IMR-90 (cell line): Measurements from ENCODE around the gene PCED1B. TPM values are rescaled to one million over a fixed set of nuclear protein-coding genes. Genes with fewer than 3 reads are reported as not detected.

ENCODE experiments used
- ATAC-seq: fragments of 200-7000 bp; cut with Tn5 transposase; 2 replicates; pipeline ENCODE4 v1.9.1; 2020; ENCODE audit warnings: low read depth, mild to moderate bottlenecking, moderate library complexity
- BruUV-seq: library from RNA; stranded (reverse); fragments of 400-500 nt; replicated peaks from 2 replicates; lab custom pipeline; 2021; lab: Mats Ljungman, UMichigan
- CTCF ChIA-PET: fragments of 300-600 bp; formaldehyde crosslinking; extraction: SDS; loops from one replicate; lab custom pipeline; 2021; ENCODE audit warnings: antibody characterized with exemption; lab: Yijun Ruan, JAX
- POLR2A ChIA-PET: fragments of 300-600 bp; sonication (Branson Sonifier 250); formaldehyde crosslinking; loops from one replicate; lab custom pipeline; 2022; ENCODE audit warnings: antibody characterized with exemption; ENCODE audit not compliant: unreplicated experiment; lab: Charles Lee
- DNase-seq: peaks from one replicate; pipeline ENCODE4 v3.0.0; 2013
- H2AFZ ChIP-seq: replicated peaks from 2 replicates; pipeline ENCODE3; 2013; ENCODE audit warnings: low read length, mild to moderate bottlenecking; ENCODE audit not compliant: poor library complexity
- H2AK5ac ChIP-seq: 2 replicates; pipeline ENCODE4 v1.6.1; 2013; ENCODE audit warnings: low read depth, low read length, inconsistent platforms
- H2AK9ac ChIP-seq: replicated peaks from 2 replicates; pipeline ENCODE3; 2013; ENCODE audit warnings: mild to moderate bottlenecking, low read depth, low read length, moderate library complexity; ENCODE audit not compliant: poor library complexity
- H2BK120ac ChIP-seq: 2 replicates; pipeline ENCODE4 v1.6.1; 2013; ENCODE audit warnings: low read depth, low read length, inconsistent platforms
- H2BK15ac ChIP-seq: 3 replicates; pipeline ENCODE4 v1.6.1; 2013; ENCODE audit warnings: low read depth, low read length, inconsistent platforms
- H2BK20ac ChIP-seq: 2 replicates; pipeline ENCODE4 v1.6.1; 2013; ENCODE audit warnings: low read depth, mild to moderate bottlenecking, inconsistent platforms, low read length, moderate library complexity
- H2BK5ac ChIP-seq: 2 replicates; pipeline ENCODE4 v1.6.1; 2013; ENCODE audit warnings: mild to moderate bottlenecking, low read depth, low read length, inconsistent platforms; ENCODE audit not compliant: poor library complexity, severe bottlenecking
- H3K14ac ChIP-seq: replicated peaks from 2 replicates; pipeline ENCODE4 v1.6.1; 2013; ENCODE audit warnings: low read depth, low read length, inconsistent platforms
- H3K18ac ChIP-seq: 2 replicates; pipeline ENCODE4 v1.6.1; 2013; ENCODE audit warnings: low read depth, low read length, control low read depth
- H3K23ac ChIP-seq: 2 replicates; pipeline ENCODE4 v1.6.1; 2013; ENCODE audit warnings: low read depth, low read length, inconsistent platforms
- H3K27ac ChIP-seq: 2 replicates; pipeline ENCODE4 v1.5.1; 2013; ENCODE audit warnings: mild to moderate bottlenecking, control low read depth, low read length; ENCODE audit not compliant: insufficient read depth
- H3K27me3 ChIP-seq: 2 replicates; pipeline ENCODE4 v1.6.1; 2013; ENCODE audit warnings: low read length; ENCODE audit not compliant: control insufficient read depth, insufficient read depth
- H3K36me3 ChIP-seq: 2 replicates; pipeline ENCODE4 v1.6.1; 2013; ENCODE audit warnings: low read length, mixed read lengths; ENCODE audit not compliant: control insufficient read depth, insufficient read depth
- H3K4ac ChIP-seq: 2 replicates; pipeline ENCODE4 v1.6.1; 2013; ENCODE audit warnings: low read depth, low read length, inconsistent platforms
- H3K4me1 ChIP-seq: 2 replicates; pipeline ENCODE4 v1.6.1; 2013; ENCODE audit warnings: low read length, mixed read lengths; ENCODE audit not compliant: control insufficient read depth, insufficient read depth
- H3K4me2 ChIP-seq: 2 replicates; pipeline ENCODE4 v1.6.1; 2013; ENCODE audit warnings: low read depth, mild to moderate bottlenecking, control low read depth, low read length, moderate library complexity
- H3K4me3 ChIP-seq: 2 replicates; pipeline ENCODE4 v1.5.1; 2013; ENCODE audit warnings: low read depth, mild to moderate bottlenecking, control low read depth, low read length, moderate library complexity; ENCODE audit not compliant: insufficient read depth
- H3K56ac ChIP-seq: 2 replicates; pipeline ENCODE4 v1.6.1; 2013; ENCODE audit warnings: low read length, inconsistent platforms; ENCODE audit not compliant: insufficient read depth; ENCODE audit errors: extremely low read depth
- H3K79me1 ChIP-seq, 2 experiments: 2 replicates each; pipeline ENCODE4 v1.6.1; 2013; ENCODE audit warnings: low read length in 2 of 2, inconsistent platforms in 1 of 2, low read depth in 1 of 2
- H3K9ac ChIP-seq: 2 replicates; pipeline ENCODE4 v1.6.1; 2013; ENCODE audit warnings: low read depth, low read length, control low read depth
- H3K9me1 ChIP-seq: 2 replicates; pipeline ENCODE4 v1.6.1; 2013; ENCODE audit warnings: low read length, inconsistent platforms; ENCODE audit not compliant: insufficient read depth
- H3K9me3 ChIP-seq: 2 replicates; pipeline ENCODE4 v1.6.1; 2013; ENCODE audit warnings: low read length; ENCODE audit not compliant: control insufficient read depth, insufficient read depth
- H4K20me1 ChIP-seq: 2 replicates; pipeline ENCODE4 v1.6.1; 2013; ENCODE audit warnings: low read length, inconsistent platforms; ENCODE audit not compliant: insufficient read depth
- H4K5ac ChIP-seq: 2 replicates; pipeline ENCODE4 v1.6.1; 2013; ENCODE audit warnings: mild to moderate bottlenecking, low read depth, low read length, control low read depth
- H4K8ac ChIP-seq, 2 experiments: 2 replicates each; pipeline ENCODE4 v1.6.1; 2013; ENCODE audit warnings: low read depth in 2 of 2, low read length in 2 of 2, control low read depth in 1 of 2, inconsistent platforms in 1 of 2
- H4K91ac ChIP-seq: 2 replicates; pipeline ENCODE4 v1.6.1; 2013; ENCODE audit warnings: low read depth, low read length, inconsistent platforms; ENCODE audit not compliant: insufficient read depth
- CEBPB ChIP-seq: IDR thresholded peaks from 2 replicates; pipeline ENCODE4 v1.6.1; 2012; ENCODE audit warnings: low read depth, low read length, improper control_type of control experiment
- CHD1 ChIP-seq: IDR thresholded peaks from 2 replicates; pipeline ENCODE4 v1.6.1; 2012; ENCODE audit warnings: low read depth, low read length, improper control_type of control experiment
- CTCF ChIP-seq: conservative IDR thresholded peaks from 2 replicates; pipeline ENCODE4 v1.5.1; 2012; ENCODE audit warnings: mild to moderate bottlenecking, low read depth, low read length, improper control_type of control experiment
- ELK1 ChIP-seq: fragments of 150-350 bp; IDR thresholded peaks from 2 replicates; pipeline ENCODE4 v1.6.1; 2016; ENCODE audit warnings: low read depth, mild to moderate bottlenecking, low read length, moderate library complexity, borderline replicate concordance
- FOS ChIP-seq: fragments of 150-350 bp; IDR thresholded peaks from 2 replicates; pipeline ENCODE4 v1.6.1; 2016; ENCODE audit warnings: low read depth, low read length
- MAZ ChIP-seq: IDR thresholded peaks from 2 replicates; pipeline ENCODE4 v1.6.1; 2012; ENCODE audit warnings: low read depth, mild to moderate bottlenecking, low read length, improper control_type of control experiment, moderate library complexity, borderline replicate concordance
- POLR2A ChIP-seq: IDR thresholded peaks from 2 replicates; pipeline ENCODE4 v1.6.1; 2012; ENCODE audit warnings: mild to moderate bottlenecking, low read depth, low read length
- RAD21 ChIP-seq: IDR thresholded peaks from 2 replicates; pipeline ENCODE4 v1.6.1; 2012; ENCODE audit warnings: low read length, improper control_type of control experiment
- RFX5 ChIP-seq: IDR thresholded peaks from 2 replicates; pipeline ENCODE4 v1.8.0; 2012; ENCODE audit warnings: low read depth, mild to moderate bottlenecking, low read length, moderate library complexity
- SMC3 ChIP-seq: fragments of 150-350 bp; IDR thresholded peaks from 2 replicates; pipeline ENCODE4 v1.6.1; 2016; ENCODE audit warnings: low read depth, mild to moderate bottlenecking, antibody characterized with exemption, low read length, moderate library complexity
- WGBS, 2 experiments: methylation state at CpG; one replicate each; pipeline versions ENCODE4 v1.1.5 to v1.1.7; 2013; ENCODE audit warnings: missing lambda C conversion rate in 2 of 2; ENCODE audit not compliant: insufficient read length in 1 of 2; ENCODE audit errors: extremely low coverage in 2 of 2; 5-methylcytosine and 5-hydroxymethylcytosine counted together
- dilution Hi-C: fragments of 300-500 bp; cut with HindIII; formaldehyde crosslinking; loops from one replicate; pipeline ENCODE4 v1.14.3; 2018; ENCODE audit warnings: low sequenced_read_pairs; ENCODE audit not compliant: unreplicated experiment
- in situ Hi-C: fragments of 300-500 bp; cut with MboI; formaldehyde crosslinking; loops from 3 replicates; pipeline ENCODE4 v1.14.3; 2019; ENCODE audit warnings: low sequenced_read_pairs, inconsistent platforms, mixed read lengths
- intact Hi-C: fragments of 100-400 bp; cut with micrococcal nuclease; formaldehyde crosslinking; loops from 2 replicates; pipeline ENCODE4 v1.10.0; 2022
- polyA plus RNA-seq, 3 experiments: library from polyadenylated mRNA; depleted of rRNA; stranded (reverse); fragments of >200 nt; gene quantifications; 2 replicates each; pipeline ENCODE4 v1.2.3, GENCODE V29; 2012; ENCODE audit warnings: low replicate concordance in 1 of 3
- total RNA-seq: library from RNA; depleted of rRNA; stranded (reverse); fragments of >200 nt; gene quantifications from 2 replicates; pipeline ENCODE4 v1.2.3, GENCODE V29; 2012
- TF ChIP-seq, protein P1 (sequence below): fragments of 150-350 bp; IDR thresholded peaks from 2 replicates; pipeline ENCODE4 v1.6.1; 2017; ENCODE audit warnings: mild to moderate bottlenecking, antibody characterized with exemption, low read length, low read depth

Gene PCED1B
- total and polyA plus RNA-seq, 2 of the 4 experiments (the other 2 are of a cell fraction) = 0.36 to 2.6 TPM

DNA sequence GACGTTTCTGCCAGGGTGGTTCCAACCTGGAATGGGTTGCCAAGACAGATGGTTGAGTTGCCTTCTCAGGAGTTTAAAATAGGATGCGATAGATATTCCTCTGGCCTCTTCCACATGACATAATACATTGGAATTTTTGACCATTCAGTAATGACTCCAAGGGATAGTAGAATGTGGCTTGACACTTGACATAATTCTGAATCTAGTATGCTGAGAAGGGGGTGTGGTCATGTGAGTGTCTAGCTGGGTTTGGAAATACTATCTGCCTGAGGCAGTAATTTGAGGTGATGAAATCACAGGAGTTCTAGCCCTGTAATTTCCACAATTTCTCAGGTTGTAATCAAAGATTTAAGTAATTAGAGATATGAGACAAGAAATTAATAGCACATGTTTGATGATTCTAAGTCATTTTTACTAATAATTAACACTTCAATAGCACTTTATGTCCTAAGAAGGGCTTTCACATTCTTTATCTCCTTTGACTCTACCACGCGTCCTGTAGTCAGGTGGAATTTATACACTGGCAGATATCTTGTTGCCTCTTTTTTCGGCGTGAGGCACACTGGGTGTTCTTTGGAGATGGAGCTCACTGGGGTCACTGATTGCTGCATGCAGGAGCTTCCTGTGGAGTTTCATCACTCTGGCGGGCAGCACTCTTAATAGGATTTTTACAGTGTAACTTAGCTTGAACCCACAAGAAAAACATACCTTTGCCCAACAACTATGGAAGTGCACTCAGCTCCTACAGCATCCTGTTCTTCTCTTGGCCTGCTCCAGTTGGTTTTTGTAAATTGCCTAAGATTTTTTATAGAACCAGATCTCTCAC is 3.6 kb downstream of the PCED1B start (continued):
- TF ChIP-seq, protein P1, sequence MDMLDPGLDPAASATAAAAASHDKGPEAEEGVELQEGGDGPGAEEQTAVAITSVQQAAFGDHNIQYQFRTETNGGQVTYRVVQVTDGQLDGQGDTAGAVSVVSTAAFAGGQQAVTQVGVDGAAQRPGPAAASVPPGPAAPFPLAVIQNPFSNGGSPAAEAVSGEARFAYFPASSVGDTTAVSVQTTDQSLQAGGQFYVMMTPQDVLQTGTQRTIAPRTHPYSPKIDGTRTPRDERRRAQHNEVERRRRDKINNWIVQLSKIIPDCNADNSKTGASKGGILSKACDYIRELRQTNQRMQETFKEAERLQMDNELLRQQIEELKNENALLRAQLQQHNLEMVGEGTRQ = peak; percentile 40; the same call in 1 of the 2 replicates

DNA sequence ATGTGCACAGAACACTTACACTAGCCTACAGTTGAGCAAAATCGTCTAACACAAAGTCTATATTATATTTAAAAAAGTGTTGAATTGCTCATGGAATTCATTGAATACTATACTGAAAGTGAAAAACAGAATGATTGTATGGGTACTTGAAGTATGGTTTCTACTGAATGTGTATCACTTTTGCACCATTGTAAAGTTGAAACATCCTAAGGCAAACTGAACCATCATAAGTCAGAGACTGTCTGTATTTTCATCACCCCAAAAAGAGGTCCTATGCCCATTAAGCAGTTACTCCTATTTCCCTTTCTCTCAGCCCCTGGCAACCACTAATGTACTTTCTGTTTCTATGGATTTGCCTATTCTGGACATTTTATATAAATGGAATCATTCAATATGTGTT is 4.8 kb downstream of the PCED1B start:
- Histone ChIP-seq H3K18ac (no peak overlapping the region), H4K20me1 (no peaks in the 10 kb centered on the region), H3K36me3 (no peaks in the 10 kb centered on the region), H2BK5ac (peak overlapping the region; percentile 32), H3K4me1 (peaks cover 14% of the 10 kb centered on the region), H2BK120ac (peak overlapping the region; percentile 84), H3K4ac (no peak overlapping the region), H3K4me3 (no peak overlapping the region), H3K9me3 (no peaks in the 10 kb centered on the region), H3K4me2 (peak overlapping the region; percentile 37; the same call in 1 of the 2 replicates), H2BK15ac (0 out of 3 replicates have a peak overlapping the region, but pooled peaks have one; percentile 65), H3K9ac (no peak overlapping the region), H2AK5ac (no peak overlapping the region), H3K79me1 (peaks cover 2 to 59% of the 10 kb centered on the region in 2 experiments; a peak in 2 of 4 replicates), H4K5ac (no peak overlapping the region), H4K91ac (no peak overlapping the region), H3K14ac (0 out of 2 replicates have a peak overlapping the region, but pooled peaks have one; percentile 38), H3K9me1 (peaks cover 7% of the 10 kb centered on the region), H3K56ac (no peak overlapping the region), H2AK9ac (no peak overlapping the region), H3K27ac (no peak overlapping the region), H3K27me3 (no peaks in the 10 kb centered on the region), H3K23ac (peak overlapping the region; percentile 76; the same call in 1 of the 2 replicates), H2BK20ac (peak overlapping the region; percentile 64; the same call in 1 of the 2 replicates), H2AFZ (no peak overlapping the region), H4K8ac (no peak overlapping the region)
- in situ Hi-C loops = no loop called here
- POLR2A ChIA-PET = no interaction called here
- no peak for ATAC-seq
- BruUV-seq = no TSS peak
- no CpG with 5 or more reads among the region's 1 CpG for WGBS, 2 experiments
- DNase-seq = no peak
- dilution Hi-C loops = no loop called here
- CTCF ChIA-PET = no interaction called here
- intact Hi-C loops = loop anchor here (5.0 kb wide), 1 partner anchor 313 kb away; no protein-coding TSS in a partner anchor
- TF ChIP-seq CEBPB = no peak
- no peak for TF ChIP-seq FOS
- no peak for TF ChIP-seq RAD21
- no peak for TF ChIP-seq ELK1
- TF ChIP-seq CTCF = no peak
- no peak for TF ChIP-seq RFX5
- no peak for TF ChIP-seq MAZ
- no peak for TF ChIP-seq POLR2A
- TF ChIP-seq CHD1 = no peak
- no peak for TF ChIP-seq SMC3
